Endothelial cell (in vitro differentiated cells): Measurements from ENCODE around the gene MTMR4. TPM values are rescaled to one million over a fixed set of nuclear protein-coding genes. Genes with fewer than 3 reads are reported as not detected.
A peak's percentile ranks its signal among the peaks of the same experiment; 100 is the strongest.
"Not testable (repeated sequence)": the region's sequence is repeated elsewhere in the genome, so short reads cannot be mapped to it uniquely, and the experiment has no call there.

Experiments
- DNase-seq: peaks from one replicate; pipeline ENCODE4 v3.0.0; 2021; ENCODE audit warnings: low spot score
- H3K27ac Mint-ChIP-seq: one replicate; pipeline ENCODE4 v1.8.0; 2021; ENCODE audit warnings: mixed read lengths, inconsistent platforms; ENCODE audit not compliant: unreplicated experiment
- H3K27me3 Mint-ChIP-seq: one replicate; pipeline ENCODE4 v1.8.0; 2021; ENCODE audit warnings: mild to moderate bottlenecking, moderate library complexity, mixed read lengths, inconsistent platforms; ENCODE audit not compliant: unreplicated experiment
- H3K36me3 Mint-ChIP-seq: one replicate; pipeline ENCODE4 v1.8.0; 2021; ENCODE audit warnings: mild to moderate bottlenecking, low read depth, mixed read lengths, inconsistent platforms; ENCODE audit not compliant: unreplicated experiment
- H3K4me1 Mint-ChIP-seq: one replicate; pipeline ENCODE4 v1.8.0; 2021; ENCODE audit warnings: mild to moderate bottlenecking, mixed read lengths, inconsistent platforms; ENCODE audit not compliant: unreplicated experiment
- H3K4me3 Mint-ChIP-seq: one replicate; pipeline ENCODE4 v1.8.0; 2021; ENCODE audit warnings: mild to moderate bottlenecking, mixed read lengths, inconsistent platforms; ENCODE audit not compliant: unreplicated experiment
- H3K9me3 Mint-ChIP-seq: one replicate; pipeline ENCODE4 v1.8.0; 2021; ENCODE audit warnings: mixed read lengths, inconsistent platforms; ENCODE audit not compliant: unreplicated experiment
- total RNA-seq: library from RNA; stranded (reverse); fragmentation: NEBNext Ultra II Directional; extraction: Animal tissue kit (Norgen Biotek cat#: 25700); gene quantifications from one replicate; pipeline ENCODE4 v1.2.1, GENCODE V29; 2021; ENCODE audit not compliant: unreplicated experiment
- TF ChIP-seq, protein P1 (sequence below): fragments of 200-600 bp; sonication (generic); IDR thresholded peaks from one replicate; pipeline ENCODE4 v1.5.0; 2021; ENCODE audit warnings: antibody characterized with exemption; ENCODE audit not compliant: unreplicated experiment

Gene MTMR4
- total RNA-seq, 1 donor from 2014 or later, result 24.0 TPM

DNA sequence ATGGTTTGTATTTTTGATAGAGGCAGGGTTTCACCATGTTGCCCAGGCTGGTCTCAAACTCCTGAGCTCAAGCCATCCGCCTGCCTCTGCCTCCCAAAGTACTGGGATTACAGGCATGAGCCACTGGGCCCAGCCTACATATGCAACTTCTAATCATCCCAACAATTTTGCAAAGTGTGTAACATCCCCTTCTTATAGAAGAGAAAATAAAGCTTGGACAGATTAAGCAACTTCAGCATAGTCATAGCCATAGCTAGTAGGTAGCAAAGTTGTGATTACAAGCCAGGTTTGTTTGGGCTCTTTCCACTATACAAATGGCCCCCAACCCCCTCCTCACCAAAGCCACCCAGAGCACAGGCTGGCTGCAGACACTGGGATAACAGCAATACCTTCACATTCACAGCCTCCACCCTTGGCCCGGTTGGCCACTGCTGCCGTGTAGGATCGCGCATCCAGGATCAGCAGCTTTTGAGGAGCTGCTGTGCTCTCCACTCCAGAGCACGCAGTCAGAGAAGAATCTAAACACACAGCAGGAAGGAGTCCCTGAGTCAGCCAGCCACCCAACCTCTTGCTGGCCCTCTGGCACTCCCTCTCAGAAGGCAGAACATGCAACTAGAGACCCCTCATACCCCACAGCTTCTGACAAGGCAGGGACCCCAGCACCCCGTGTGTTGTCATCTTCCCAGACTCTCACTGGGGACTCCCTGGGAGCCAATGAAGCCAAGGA is 7.9 kb downstream of the MTMR4 start:
- H3K9me3 Mint-ChIP-seq, result no peaks in the 10 kb centered on the region
- H3K4me3 Mint-ChIP-seq, result no peak overlapping the region
- peaks cover 48% of the 10 kb centered on the region for H3K36me3 Mint-ChIP-seq
- no peak for DNase-seq
- no peak overlapping the region for H3K27ac Mint-ChIP-seq
- TF ChIP-seq, protein P1, sequence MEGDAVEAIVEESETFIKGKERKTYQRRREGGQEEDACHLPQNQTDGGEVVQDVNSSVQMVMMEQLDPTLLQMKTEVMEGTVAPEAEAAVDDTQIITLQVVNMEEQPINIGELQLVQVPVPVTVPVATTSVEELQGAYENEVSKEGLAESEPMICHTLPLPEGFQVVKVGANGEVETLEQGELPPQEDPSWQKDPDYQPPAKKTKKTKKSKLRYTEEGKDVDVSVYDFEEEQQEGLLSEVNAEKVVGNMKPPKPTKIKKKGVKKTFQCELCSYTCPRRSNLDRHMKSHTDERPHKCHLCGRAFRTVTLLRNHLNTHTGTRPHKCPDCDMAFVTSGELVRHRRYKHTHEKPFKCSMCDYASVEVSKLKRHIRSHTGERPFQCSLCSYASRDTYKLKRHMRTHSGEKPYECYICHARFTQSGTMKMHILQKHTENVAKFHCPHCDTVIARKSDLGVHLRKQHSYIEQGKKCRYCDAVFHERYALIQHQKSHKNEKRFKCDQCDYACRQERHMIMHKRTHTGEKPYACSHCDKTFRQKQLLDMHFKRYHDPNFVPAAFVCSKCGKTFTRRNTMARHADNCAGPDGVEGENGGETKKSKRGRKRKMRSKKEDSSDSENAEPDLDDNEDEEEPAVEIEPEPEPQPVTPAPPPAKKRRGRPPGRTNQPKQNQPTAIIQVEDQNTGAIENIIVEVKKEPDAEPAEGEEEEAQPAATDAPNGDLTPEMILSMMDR, result no peak
- H3K27me3 Mint-ChIP-seq, result peaks cover 4% of the 10 kb centered on the region
- H3K4me1 Mint-ChIP-seq, result peaks cover 14% of the 10 kb centered on the region

DNA sequence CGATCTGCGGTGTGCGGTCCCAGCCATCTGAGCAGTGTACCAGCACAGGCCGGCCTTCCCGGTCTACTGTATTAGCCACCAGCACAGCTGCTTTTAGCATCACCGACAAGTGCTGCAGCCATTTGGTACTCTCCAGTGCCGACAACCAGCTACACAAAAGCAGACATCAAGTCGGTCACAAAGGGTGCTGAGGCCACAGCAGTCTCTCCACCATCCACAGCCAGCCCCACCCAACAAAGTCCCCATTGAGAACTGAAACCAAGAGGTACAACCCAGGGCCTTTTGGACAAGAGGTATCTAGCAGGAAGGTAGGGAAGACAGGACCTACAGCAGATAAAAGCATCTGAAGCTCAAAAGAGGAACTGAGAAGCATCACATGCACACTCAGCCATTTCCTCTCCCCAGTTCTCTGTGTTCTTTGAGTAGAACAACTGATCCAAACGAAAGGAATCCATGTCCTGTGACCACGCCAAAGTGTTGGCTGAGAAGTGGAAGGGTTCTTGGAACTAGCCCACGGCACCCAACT is 9.5 kb downstream of the MTMR4 start:
- peaks cover 33% of the 10 kb centered on the region for H3K36me3 Mint-ChIP-seq
- H3K27ac Mint-ChIP-seq, result peak overlapping the region; percentile 18
- H3K4me3 Mint-ChIP-seq, result peak overlapping the region; percentile 37
- TF ChIP-seq, protein P1, result no peak
- no peaks in the 10 kb centered on the region for H3K9me3 Mint-ChIP-seq
- no peak for DNase-seq
- H3K27me3 Mint-ChIP-seq, result peaks cover 5% of the 10 kb centered on the region
- peaks cover 14% of the 10 kb centered on the region for H3K4me1 Mint-ChIP-seq

DNA sequence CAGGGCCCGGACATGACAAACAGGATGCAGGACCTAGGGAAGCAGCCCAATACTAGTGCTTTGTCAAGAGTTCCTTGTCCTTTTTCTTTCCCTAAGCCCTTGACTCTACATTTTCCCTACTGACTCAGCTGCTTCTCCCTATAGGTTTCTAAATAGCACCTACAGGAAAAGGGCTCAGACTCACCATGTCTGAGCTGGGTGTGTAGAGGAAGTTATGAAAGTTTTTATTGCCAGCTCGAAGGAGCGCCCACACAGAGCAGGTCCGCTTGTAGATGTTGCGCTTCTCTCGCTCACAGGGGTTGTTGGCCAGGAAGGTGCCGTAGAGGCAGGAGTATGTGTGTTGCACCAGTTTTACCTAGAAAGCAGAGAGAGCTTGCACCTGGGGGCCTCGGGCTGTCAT is 10.6 kb downstream of the MTMR4 start:
- DNase-seq, result no peak
- peaks cover 24% of the 10 kb centered on the region for H3K36me3 Mint-ChIP-seq
- peaks cover 14% of the 10 kb centered on the region for H3K4me1 Mint-ChIP-seq

DNA sequence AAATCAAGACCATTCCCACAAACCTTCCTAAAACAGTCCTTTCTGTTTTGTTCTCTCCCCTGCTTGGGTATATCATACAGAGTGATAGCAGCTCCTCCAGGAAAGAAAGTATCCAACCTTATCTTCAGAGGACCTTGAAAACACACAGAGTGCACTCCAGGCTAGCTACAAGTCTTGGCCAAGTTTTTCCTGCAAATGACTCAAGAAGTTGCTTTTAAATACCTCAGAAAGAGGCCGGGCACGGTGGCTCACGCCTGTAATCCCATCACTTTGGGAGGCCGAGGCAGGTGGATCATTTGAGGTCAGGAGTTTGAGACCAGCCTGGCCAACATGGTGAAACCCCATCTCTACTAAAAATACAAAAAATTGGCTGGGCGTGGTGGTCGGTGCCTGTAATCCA is 11.3 kb downstream of the MTMR4 start:
- not testable (repeated sequence) for DNase-seq, H3K27me3 Mint-ChIP-seq, H3K27ac Mint-ChIP-seq, H3K9me3 Mint-ChIP-seq, H3K4me3 Mint-ChIP-seq
- peaks cover 21% of the 10 kb centered on the region for H3K36me3 Mint-ChIP-seq
- H3K4me1 Mint-ChIP-seq, result peaks cover 14% of the 10 kb centered on the region

More for the DNA sequence above, 10.6 kb downstream of the MTMR4 start:
- Mint-ChIP-seq H3K4me3 (peak overlapping the region; percentile 58), H3K27ac (no peak overlapping the region), H3K9me3 (no peaks in the 10 kb centered on the region), H3K27me3 (peaks cover 5% of the 10 kb centered on the region)
- TF ChIP-seq, protein P1, result no peak

DNA sequence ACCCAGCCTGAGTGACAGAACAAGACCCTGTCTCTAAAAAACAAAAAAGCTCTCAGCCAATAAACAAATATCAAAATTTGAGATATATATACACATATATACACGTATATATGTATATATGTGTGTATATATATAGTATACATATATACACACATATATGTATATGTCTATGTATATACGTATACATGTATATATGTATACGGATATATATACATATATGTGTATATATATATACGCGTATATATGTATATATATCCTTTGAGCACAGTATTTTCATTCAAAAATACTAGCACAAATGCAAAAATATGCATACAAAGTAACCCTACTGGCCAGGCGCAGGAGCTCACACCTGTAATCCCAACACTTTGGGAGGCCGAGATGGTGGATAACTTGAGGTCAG is 13.0 kb downstream of the MTMR4 start:
- TF ChIP-seq, protein P1, result no peak
- H3K4me1 Mint-ChIP-seq, result peaks cover 14% of the 10 kb centered on the region
- peaks cover 3% of the 10 kb centered on the region for H3K27me3 Mint-ChIP-seq
- H3K36me3 Mint-ChIP-seq, result peaks cover 10% of the 10 kb centered on the region
- no peak overlapping the region for H3K4me3 Mint-ChIP-seq
- H3K9me3 Mint-ChIP-seq, result no peaks in the 10 kb centered on the region
- no peak overlapping the region for H3K27ac Mint-ChIP-seq
- no peak for DNase-seq
